C4-2B (cell line): Measurements from ENCODE around the gene PTPRQ.

ENCODE experiments used
- ZFX ChIP-seq: fragments of 450-650 bp; IDR thresholded peaks from 2 replicates; pipeline ENCODE4 v1.6.1; 2017
- TF ChIP-seq, protein P1 (sequence below): fragments of 450-650 bp; conservative IDR thresholded peaks from 2 replicates; pipeline ENCODE4 v1.5.1; 2017; ENCODE audit warnings: mild to moderate bottlenecking

GRCh38 chr12:80491166-80491565 lies 47.1 kb downstream of the PTPRQ start:
- TF ChIP-seq, protein P1, sequence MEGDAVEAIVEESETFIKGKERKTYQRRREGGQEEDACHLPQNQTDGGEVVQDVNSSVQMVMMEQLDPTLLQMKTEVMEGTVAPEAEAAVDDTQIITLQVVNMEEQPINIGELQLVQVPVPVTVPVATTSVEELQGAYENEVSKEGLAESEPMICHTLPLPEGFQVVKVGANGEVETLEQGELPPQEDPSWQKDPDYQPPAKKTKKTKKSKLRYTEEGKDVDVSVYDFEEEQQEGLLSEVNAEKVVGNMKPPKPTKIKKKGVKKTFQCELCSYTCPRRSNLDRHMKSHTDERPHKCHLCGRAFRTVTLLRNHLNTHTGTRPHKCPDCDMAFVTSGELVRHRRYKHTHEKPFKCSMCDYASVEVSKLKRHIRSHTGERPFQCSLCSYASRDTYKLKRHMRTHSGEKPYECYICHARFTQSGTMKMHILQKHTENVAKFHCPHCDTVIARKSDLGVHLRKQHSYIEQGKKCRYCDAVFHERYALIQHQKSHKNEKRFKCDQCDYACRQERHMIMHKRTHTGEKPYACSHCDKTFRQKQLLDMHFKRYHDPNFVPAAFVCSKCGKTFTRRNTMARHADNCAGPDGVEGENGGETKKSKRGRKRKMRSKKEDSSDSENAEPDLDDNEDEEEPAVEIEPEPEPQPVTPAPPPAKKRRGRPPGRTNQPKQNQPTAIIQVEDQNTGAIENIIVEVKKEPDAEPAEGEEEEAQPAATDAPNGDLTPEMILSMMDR, result no peak
- TF ChIP-seq ZFX, result no peak
